ENCODE results near the gene HK3. TPM values are rescaled to one million over a fixed set of nuclear protein-coding genes. Genes with fewer than 3 reads are reported as not detected.

Gene HK3
- total and polyA plus RNA-seq, 2 of the 8 experiments (the other 6 are each of a cell fraction or from before 2014, with no cell fraction given): not detected

- no peak overlapping the region for H2AFZ ChIP-seq (ENCODE audit: low read length)
- WGBS, 2 experiments (ENCODE audit: extremely low coverage in 1 of 2, insufficient coverage in 1 of 2, insufficient read length in 1 of 2, insufficient replicate concordance in 2 of 2, low coverage in 1 of 2, low lambda C conversion rate in 2 of 2, missing lambda C conversion rate in 1 of 2): 94 to 100% methylated on average over 1 to 6 of the region's 6 CpGs
- H4K8ac ChIP-seq (ENCODE audit: extremely low read depth, insufficient read depth, low read length): no peak overlapping the region
- no peaks in the 10 kb centered on the region; the same call in 1 of the 2 replicates for H3K23me2 ChIP-seq (ENCODE audit: low read depth, low read length)
- no peak overlapping the region for H4K5ac ChIP-seq (ENCODE audit: insufficient read length, low read depth, low read length)
- no peak overlapping the region for H2BK120ac ChIP-seq (replicated peaks; ENCODE audit: low read depth, low read length)
- no peak overlapping the region for H2BK12ac ChIP-seq (ENCODE audit: low read depth, low read length)
- no peak overlapping the region for H2AK5ac ChIP-seq (ENCODE audit: low read depth, low read length)
- FAIRE-seq (no peak), DNase-seq (ENCODE audit: low read depth in 1 of 2, low spot score in 2 of 2) (no peak)
- no peak for TF ChIP-seq KDM1A (IDR thresholded peaks at IDR 0.05; ENCODE audit: borderline replicate concordance, low read length)
- no peak for TF ChIP-seq HDAC6 (IDR thresholded peaks at IDR 0.05; ENCODE audit: low read depth, low read length)
- no peak for TF ChIP-seq GTF2F1 (IDR thresholded peaks at IDR 0.05; ENCODE audit: borderline replicate concordance, low read depth, low read length)
- no peak for TF ChIP-seq CHD2 (IDR thresholded peaks at IDR 0.05; ENCODE audit: low read length)
- no peak for TF ChIP-seq TBP (IDR thresholded peaks at IDR 0.05; ENCODE audit: low read depth, low read length)
- TF ChIP-seq BACH1 (IDR thresholded peaks at IDR 0.05; ENCODE audit: low read length): no peak
- peak; percentile 28; the same call in 1 of the 2 replicates for TF ChIP-seq CEBPB (IDR thresholded peaks at IDR 0.05; ENCODE audit: low read depth, low read length)
- no peak for TF ChIP-seq EP300 (IDR thresholded peaks at IDR 0.05; ENCODE audit: borderline replicate concordance in 1 of 2, low read depth in 2 of 2, low read length in 2 of 2)
- no peak overlapping the region for H4K91ac ChIP-seq (replicated peaks; ENCODE audit: insufficient read length, low read length)
- H4K20me1 ChIP-seq (replicated peaks in 1 of 2; ENCODE audit: control insufficient read depth in 1 of 2, insufficient read depth in 2 of 2, low read length in 2 of 2): peaks cover 0 to 3% of the 10 kb centered on the region in 2 experiments
- no peak overlapping the region for H3K23ac ChIP-seq (ENCODE audit: insufficient read length)
- H2BK15ac ChIP-seq (ENCODE audit: low read length): no peak overlapping the region
- peaks cover 0 to 2% (median 0%) of the 10 kb centered on the region in 4 experiments; a peak in 3 of 8 replicates for H3K36me3 ChIP-seq (ENCODE audit: control insufficient read depth in 2 of 4, insufficient read depth in 4 of 4, low read length in 3 of 4)
- no peaks in the 10 kb centered on the region for H3K4me1 ChIP-seq (replicated peaks in 1 of 4; ENCODE audit: control insufficient read depth in 3 of 4, insufficient read depth in 4 of 4, low read length in 3 of 4)
- H3K4me2 ChIP-seq (ENCODE audit: insufficient read depth in 1 of 2, low read depth in 2 of 2, low read length in 2 of 2): no peak overlapping the region
- H3K9me3 ChIP-seq (ENCODE audit: insufficient read depth in 2 of 2, low read depth in 1 of 2, low read length in 1 of 2): no peaks in the 10 kb centered on the region
- CTCF ChIA-PET (ENCODE audit: partially characterized antibody): interaction anchor here (0.6 kb wide), 1 partner anchor 21 kb away, joined by 3 read pairs; no protein-coding TSS in a partner anchor
- no peaks in the 10 kb centered on the region; a peak in 1 of 4 replicates for H3K79me2 ChIP-seq (ENCODE audit: control insufficient read depth in 1 of 2, insufficient read depth in 2 of 2, low read length in 2 of 2)
- POLR2A ChIA-PET (ENCODE audit: partially characterized antibody): no interaction called here
- H3K27ac ChIP-seq (ENCODE audit: low read depth, low read length): no peak overlapping the region
- no peak overlapping the region for H3K4ac ChIP-seq (replicated peaks; ENCODE audit: insufficient read length, low read depth, low read length)
- H3K18ac ChIP-seq (ENCODE audit: extremely low read depth, low read length): no peak overlapping the region
- H3K79me1 ChIP-seq (ENCODE audit: low read depth, low read length): no peaks in the 10 kb centered on the region
- H2BK20ac ChIP-seq (ENCODE audit: low read length): no peak overlapping the region
- H3K4me3 ChIP-seq (ENCODE audit: extremely low read depth in 1 of 4, insufficient read depth in 2 of 4, low read depth in 3 of 4, low read length in 4 of 4): no peak overlapping the region
- no peak overlapping the region for H3K56ac ChIP-seq (replicated peaks; ENCODE audit: insufficient read length, low read depth, low read length)
- no peak overlapping the region for H3K9ac ChIP-seq (replicated peaks in 1 of 4; ENCODE audit: extremely low read depth in 1 of 4, low read depth in 3 of 4, low read length in 3 of 4)
- no peak overlapping the region for H2BK5ac ChIP-seq (ENCODE audit: low read depth, low read length)
- no peaks in the 10 kb centered on the region for H3K27me3 ChIP-seq (replicated peaks in 1 of 4; ENCODE audit: control insufficient read depth in 3 of 4, extremely low read depth in 1 of 4, insufficient read depth in 3 of 4, low read length in 3 of 4)
- H3K14ac ChIP-seq (ENCODE audit: insufficient read length): no peak overlapping the region
These were observed 19.5 kb upstream of the HK3 start for GRCh38 chr5:176918613-176919012.

All from H1 (cell line).